ENCODE data around the gene FGGY.
"Not testable (repeated sequence)": the region's sequence is repeated elsewhere in the genome, so short reads cannot be mapped to it uniquely, and the experiment has no call there.

Gene FGGY

DNA sequence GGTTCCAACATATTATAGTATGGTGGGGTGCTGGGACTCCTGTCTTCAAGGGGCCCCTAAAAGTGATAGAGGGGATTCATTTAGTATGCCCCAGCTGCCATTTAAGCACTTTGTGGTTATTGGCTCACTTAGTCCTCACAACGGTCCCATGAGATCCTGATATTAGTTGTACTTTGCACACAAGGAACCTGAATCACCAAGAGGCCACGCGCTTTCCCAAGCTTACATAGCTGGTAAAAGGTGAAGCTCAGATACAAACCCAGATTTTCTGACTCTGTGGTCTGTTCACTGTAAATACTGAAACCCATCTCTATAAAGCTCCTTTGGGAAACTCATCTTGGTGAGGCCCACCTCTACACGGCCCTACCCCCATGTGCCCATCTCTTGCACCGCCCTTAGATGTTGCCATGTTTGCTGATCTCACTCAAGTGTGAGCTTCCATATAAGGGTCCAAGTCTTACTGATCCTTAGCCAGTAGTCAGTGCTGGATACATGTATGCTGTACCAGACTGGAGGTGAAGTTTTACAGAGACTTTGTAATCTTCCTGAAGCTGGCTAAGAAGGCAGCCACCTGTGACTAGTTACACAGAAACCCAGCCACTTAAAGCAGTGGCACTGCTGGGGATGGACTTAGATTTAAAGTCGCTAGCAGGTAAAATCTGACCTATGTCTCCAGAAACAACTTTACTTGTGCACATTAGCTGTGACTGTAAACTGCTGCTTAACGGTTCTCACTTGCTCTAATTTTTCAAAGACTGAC lies 393.5 kb downstream of the FGGY start:
- H3K4me3 ChIP-seq (ENCODE audit: low read depth, low read length) = no peak overlapping the region

GRCh38 chr1:59691261-59691660 lies 394.4 kb downstream of the FGGY start:
- no peak overlapping the region for H3K4me3 ChIP-seq (ENCODE audit: low read depth, low read length)

GRCh38 chr1:59692591-59692990 lies 395.7 kb downstream of the FGGY start:
- no peak overlapping the region for H3K4me3 ChIP-seq (ENCODE audit: low read depth, low read length)

GRCh38 chr1:59693406-59693805 lies 396.5 kb downstream of the FGGY start:
- no peak overlapping the region for H3K4me3 ChIP-seq (ENCODE audit: low read depth, low read length)

- H3K4me3 ChIP-seq (ENCODE audit: low read depth, low read length) = no peak overlapping the region
Observed at GRCh38 chr1:59695252-59695651, 398.4 kb downstream of the FGGY start.

- H3K4me3 ChIP-seq (ENCODE audit: low read depth, low read length) = no peak overlapping the region
Observed at GRCh38 chr1:59696421-59697115, 399.7 kb downstream of the FGGY start.

DNA sequence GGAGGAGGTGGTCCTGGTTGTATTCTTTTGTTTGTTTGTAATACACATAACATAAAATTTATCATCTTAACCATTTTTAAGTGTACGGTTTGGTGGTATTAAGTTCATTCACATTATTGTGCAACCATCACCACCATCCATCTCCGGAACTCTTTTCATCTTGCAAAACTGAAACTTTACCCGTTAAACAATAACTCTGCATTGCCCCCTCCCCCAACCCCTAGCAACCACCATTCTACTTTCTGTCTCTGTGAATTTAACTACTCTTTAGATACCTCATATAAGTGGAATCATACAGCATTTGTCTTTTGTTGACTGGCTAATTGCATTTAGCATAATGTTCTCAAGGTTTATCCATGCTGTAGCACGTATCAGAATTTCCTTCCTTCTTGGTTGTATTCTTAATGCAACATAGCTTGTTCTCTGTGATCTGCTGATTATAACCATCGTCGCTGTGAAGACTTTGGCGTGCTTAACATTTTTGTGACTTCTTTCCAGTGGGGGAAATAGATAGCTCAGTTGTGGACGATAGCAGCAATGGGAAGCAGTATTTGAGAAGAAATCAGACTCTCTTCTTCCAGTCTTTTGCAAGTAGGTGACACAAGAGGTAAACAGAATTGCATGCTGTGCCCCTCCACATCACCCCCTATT lies 400.4 kb downstream of the FGGY start:
- H3K4me3 ChIP-seq (ENCODE audit: low read depth, low read length) = no peak overlapping the region

GRCh38 chr1:59698386-59698785 lies 401.5 kb downstream of the FGGY start:
- no peak overlapping the region for H3K4me3 ChIP-seq (ENCODE audit: low read depth, low read length)

GRCh38 chr1:59699227-59699847 lies 402.4 kb downstream of the FGGY start:
- H3K4me3 ChIP-seq (ENCODE audit: low read depth, low read length) = no peak overlapping the region

DNA sequence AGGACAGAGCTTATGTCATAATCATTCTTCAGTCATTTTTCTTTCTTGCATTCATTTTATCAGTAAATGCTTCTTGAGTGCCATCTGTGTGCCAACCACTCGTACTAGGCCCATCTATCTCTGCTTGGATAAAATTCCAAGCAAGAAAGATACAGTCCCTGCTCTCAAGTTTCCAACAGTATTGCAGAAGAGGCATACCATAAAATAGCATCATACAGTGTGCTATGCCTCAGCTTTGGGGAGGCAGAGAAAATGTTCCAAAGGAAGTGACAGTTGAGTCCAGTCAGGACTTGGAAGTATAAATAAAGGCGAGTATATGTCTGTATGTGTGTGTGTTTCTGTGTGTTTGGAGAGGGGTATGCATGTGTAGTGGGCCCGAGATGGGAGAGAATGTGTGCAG lies 404.5 kb downstream of the FGGY start:
- H3K4me3 ChIP-seq (ENCODE audit: low read depth, low read length) = no peak overlapping the region

DNA sequence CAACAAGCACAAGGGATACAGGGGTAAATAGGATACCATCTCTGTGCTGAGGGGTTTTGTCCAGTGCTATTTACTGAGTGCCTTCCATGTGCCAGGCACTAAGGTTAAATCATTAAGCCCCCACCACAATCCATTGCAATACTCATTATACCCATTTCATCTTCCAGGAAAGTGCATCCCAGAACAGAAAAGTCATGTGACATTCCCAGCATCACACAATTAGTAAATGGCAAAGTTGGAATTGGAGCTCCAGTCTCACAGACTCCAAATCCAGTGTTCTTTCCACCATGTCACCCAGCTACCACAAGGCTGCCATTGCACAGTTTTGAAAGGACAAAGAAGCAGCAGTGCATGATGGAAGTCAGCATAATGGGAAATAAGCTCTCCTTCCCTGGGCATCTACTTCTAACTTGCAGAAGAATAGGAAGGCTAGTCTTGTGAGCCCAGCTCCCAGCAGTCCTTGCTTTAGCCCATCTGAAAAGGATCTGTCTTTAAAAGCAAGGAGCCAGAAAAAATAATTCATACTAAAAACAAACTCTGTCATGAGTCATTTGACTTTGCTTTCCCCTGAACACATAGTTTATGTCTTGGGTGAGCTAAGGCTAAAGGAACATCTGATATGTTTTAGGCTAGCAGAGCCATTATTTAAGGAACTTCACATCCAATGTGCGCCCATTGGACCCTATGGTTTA lies 406.5 kb downstream of the FGGY start:
- no peak overlapping the region for H3K4me3 ChIP-seq (ENCODE audit: low read depth, low read length)

DNA sequence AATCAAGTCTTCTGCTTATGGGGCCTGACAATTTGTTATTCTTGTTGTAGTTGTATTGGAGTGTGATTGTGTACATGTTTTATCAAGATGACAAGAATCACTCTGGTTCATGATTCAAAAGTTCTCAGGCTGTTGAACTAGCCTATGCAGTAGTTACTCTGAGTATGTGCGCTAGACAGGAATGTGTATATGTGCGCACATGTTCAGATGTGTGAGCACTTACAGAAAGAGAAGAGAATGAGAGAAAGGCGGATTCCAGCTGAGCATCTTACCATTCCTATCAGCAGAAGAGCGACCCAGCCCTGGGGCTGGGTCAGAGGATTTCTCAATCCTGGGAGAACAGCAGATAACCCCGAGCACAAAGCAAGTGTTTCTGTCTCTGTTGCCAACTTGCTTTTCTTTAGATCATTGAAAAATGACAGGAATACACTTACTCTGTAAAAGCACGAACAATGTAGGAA lies 407.1 kb downstream of the FGGY start:
- no peak overlapping the region for H3K4me3 ChIP-seq (ENCODE audit: low read depth, low read length)

DNA sequence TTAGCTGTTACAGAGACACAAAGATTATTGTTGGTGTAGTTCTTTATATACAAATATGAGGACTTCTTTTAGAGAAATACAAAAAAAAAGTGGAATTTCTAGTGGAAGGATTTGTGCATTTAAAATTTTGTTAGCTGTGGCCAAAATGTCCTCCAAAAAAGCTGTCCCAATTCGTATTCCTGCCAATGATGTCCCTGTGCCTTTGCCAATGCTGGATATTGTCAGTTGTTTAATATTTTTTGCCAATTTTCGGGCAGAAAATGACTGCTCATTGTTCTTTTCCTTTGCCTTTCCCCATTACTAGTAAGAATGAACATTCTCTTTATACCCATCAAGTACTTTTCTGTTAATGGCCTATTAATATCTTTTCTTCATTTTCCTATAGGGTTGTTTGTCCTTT lies 407.8 kb downstream of the FGGY start:
- no peak overlapping the region for H3K4me3 ChIP-seq (ENCODE audit: low read depth, low read length)

DNA sequence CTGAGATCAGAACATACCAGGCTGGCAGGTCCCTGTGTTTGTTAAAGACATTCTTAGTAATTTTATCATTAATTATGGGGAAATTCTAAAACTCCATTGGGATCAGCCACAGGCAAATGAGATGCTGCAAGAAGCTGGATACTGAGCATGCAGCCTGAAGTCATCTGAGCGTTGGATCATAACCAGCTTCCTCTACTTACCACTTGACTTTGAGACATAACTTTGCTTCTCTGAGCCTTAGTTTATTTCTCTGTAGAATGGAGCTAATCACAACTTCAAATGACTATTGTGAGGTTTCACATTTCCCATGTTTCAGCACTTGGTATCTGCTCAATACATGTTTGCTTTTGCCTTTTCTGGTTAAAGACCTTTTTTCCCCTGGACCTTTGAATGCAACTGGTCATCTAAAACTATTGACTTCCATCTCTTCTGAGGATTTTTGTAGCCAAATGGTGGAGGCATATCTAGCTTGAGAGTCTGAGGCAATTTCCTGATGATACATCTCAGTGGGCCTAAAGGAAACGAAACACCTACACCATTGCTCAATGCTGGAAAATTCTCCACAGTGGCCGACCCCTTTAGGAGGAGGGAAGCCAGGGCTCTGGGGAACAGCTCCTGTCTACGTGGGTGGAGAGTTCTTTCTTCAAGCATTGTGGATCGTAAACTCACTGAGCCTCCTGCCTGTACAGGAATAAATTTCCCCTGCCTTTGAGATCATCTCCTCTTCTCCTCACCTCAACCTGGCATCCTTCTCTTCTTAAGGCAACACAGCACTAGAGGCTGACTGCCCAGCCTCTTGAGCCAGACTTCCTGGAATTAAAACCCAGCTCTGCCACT lies 408.8 kb downstream of the FGGY start:
- H3K4me3 ChIP-seq (ENCODE audit: low read depth, low read length) = no peak overlapping the region

DNA sequence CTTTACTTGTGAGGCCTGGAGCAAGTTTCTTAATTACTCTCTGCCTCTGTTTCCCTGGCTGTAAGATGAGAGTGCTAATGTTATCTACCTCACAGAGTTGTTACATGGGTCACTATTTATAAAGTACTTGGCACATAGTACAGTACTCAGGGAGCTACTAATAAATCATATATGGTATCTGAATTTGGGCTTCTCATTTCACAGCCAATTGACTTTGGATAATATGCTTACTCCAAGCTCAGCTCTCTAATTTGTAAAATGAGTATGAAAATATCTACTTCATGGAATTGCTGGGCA lies 409.4 kb downstream of the FGGY start:
- no peak overlapping the region for H3K4me3 ChIP-seq (ENCODE audit: low read depth, low read length)

DNA sequence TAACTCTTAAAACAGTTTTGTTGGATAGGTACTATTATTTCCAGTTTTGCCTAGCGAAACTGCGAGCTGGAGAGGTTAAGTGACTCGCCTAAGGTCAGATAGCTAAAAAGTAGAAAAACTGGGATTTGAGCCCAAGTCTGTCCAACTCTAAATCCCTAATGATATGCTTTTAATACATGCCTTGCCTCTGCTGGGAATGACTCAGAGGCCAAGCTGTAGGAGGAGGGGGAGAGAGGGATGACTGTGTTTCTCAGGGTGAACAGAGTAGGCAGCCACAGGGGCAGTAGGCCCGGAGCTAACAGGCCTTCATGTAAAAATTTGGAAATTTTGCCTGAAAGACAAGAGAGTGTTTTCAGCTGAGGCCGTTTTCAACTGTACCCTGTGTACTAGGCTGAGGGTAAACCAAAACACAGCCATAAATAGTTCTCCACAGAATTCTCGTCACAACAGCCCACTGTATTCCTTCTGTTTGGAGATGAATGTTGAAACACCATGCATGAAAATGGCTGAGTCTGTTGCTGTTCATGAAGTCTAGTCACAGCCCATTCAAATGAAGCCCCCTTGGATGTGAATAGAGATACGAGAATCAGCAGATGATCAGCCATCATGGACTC lies 410.4 kb downstream of the FGGY start:
- H3K4me3 ChIP-seq (ENCODE audit: low read depth, low read length) = no peak overlapping the region

DNA sequence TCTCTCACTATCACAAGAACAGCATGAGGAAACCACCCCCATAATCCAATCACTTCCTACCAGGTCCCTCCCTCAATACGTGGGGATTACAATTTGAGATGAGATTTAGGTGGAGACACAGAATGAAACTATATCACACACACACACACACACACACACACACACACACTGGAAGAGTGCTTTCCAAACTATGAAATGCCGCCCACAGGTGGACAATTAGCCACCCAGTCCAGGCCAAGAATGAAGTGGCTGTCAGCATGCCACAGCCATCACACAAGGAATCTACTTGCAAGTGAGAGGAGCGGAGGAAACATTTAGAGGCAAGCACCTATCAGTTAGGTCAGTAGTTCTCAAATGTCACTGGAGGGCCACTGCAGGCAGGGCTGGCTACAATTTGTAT lies 412.4 kb downstream of the FGGY start:
- no peak overlapping the region for H3K4me3 ChIP-seq (ENCODE audit: low read depth, low read length)

GRCh38 chr1:59710920-59711319 lies 414.0 kb downstream of the FGGY start:
- H3K4me3 ChIP-seq (ENCODE audit: low read depth, low read length) = not testable (repeated sequence)

DNA sequence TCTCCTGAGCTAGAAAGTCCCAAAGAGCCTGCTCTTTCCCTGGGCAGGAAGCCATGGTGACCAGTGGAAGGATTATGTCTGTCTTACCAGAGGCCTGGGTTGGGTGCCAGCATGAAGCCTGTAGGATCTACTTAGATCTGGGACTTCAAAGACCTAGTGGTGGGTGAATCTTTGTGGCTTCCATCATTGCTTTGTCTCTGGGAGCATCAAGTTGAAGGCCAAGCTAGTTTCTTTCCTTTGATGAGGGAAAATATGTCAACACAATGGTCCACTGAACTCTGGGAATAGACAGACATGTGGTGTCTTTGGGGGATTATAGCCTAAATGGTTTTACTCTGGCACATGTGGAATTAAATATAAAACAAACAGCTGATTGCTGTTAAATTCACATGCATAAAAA lies 417.3 kb downstream of the FGGY start:
- no peak overlapping the region for H3K4me3 ChIP-seq (ENCODE audit: low read depth, low read length)

DNA sequence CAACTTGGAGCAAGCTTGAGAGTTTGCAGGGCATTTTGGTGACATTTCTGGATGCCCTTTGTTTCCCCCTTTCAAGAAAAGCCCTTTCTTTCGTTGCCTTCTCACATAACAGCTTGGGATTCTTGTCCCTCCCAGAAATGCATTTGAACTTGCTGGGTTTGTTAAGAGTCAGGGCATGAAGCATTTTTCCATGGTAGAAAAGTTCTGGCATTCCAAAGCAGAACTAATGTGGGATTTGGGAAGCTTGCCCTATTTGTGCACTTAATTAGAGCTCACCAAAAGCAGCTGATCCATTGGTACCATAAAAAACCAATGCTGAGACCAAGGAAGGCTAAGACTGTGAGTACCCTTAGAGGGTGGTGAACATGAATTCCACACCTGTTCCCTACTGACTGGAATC lies 418.1 kb downstream of the FGGY start:
- H3K4me3 ChIP-seq (ENCODE audit: low read depth, low read length) = no peak overlapping the region

All from iPS-11a (cell line).